ENCODE data around the gene FAM13C. TPM values are rescaled to one million over a fixed set of nuclear protein-coding genes. Genes with fewer than 3 reads are reported as not detected.

FAM13C gene
- total RNA-seq, 4 donors from 2014 or later, result 6.0 to 21.8 (median 10.5) TPM

DNA sequence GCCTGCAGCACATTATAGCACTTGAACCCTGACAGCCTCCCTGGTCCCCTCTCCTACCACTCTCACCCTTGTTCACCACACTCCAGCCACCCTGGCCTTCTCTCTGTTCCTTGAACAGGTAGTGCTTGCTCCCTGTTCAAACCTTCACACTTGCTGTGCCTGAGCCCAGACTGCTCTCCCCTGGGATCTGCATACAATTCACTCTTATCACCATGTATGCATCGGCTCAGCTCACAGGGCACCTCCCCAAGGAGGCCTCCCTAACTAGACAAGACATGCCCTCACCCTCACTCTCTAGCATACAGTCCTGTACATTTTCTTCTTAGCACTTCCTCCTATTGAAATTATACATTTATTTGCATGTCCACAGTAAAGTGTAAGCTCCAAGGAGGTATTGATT is 59.3 kb downstream of the FAM13C start:
- H3K27ac ChIP-seq, result no peak overlapping the region
- 29% methylated on average over 1 of the region's 1 CpG for WGBS

DNA sequence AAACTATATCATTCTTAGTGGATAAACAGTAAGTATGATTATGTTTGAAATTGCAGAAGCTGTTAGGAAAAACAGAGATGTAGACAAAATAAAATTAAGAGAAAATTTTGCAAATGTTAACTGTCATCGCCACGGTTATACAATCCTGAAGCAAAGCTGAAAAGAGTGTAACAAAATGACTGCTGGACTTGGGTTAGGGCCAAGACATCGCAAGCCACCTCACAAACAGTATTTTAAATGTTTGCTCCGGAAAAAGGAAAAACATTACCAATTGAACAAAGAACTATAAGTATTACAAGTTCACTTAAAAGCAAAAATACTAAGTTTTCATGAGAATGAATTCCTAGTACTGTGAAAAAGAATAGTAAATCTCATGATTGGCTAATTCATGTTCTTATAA is 60.0 kb downstream of the FAM13C start:
- no peaks in the 10 kb centered on the region for H3K36me3 ChIP-seq
- H3K9me3 ChIP-seq, result no peaks in the 10 kb centered on the region
- no peak overlapping the region for H3K4me3 ChIP-seq
- WGBS, result 82% methylated on average over 4 of the region's 4 CpGs
- no peak for DNase-seq (ENCODE audit: low spot score in 2 of 2)
- TF ChIP-seq POLR2A (IDR thresholded peaks at IDR 0.05), result no peak
- TF ChIP-seq POLR2AphosphoS5 (IDR thresholded peaks at IDR 0.05), result no peak
- TF ChIP-seq EP300 (IDR thresholded peaks at IDR 0.05), result no peak
- TF ChIP-seq, protein P1, sequence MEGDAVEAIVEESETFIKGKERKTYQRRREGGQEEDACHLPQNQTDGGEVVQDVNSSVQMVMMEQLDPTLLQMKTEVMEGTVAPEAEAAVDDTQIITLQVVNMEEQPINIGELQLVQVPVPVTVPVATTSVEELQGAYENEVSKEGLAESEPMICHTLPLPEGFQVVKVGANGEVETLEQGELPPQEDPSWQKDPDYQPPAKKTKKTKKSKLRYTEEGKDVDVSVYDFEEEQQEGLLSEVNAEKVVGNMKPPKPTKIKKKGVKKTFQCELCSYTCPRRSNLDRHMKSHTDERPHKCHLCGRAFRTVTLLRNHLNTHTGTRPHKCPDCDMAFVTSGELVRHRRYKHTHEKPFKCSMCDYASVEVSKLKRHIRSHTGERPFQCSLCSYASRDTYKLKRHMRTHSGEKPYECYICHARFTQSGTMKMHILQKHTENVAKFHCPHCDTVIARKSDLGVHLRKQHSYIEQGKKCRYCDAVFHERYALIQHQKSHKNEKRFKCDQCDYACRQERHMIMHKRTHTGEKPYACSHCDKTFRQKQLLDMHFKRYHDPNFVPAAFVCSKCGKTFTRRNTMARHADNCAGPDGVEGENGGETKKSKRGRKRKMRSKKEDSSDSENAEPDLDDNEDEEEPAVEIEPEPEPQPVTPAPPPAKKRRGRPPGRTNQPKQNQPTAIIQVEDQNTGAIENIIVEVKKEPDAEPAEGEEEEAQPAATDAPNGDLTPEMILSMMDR (IDR thresholded peaks at IDR 0.05), result no peak
- H3K27ac ChIP-seq, result no peak overlapping the region
- peaks cover 5% of the 10 kb centered on the region for H3K4me1 ChIP-seq
- H3K27me3 ChIP-seq, result no peaks in the 10 kb centered on the region

More for the DNA sequence above, 59.3 kb downstream of the FAM13C start:
- Histone ChIP-seq H3K4me1 (peaks cover 5% of the 10 kb centered on the region), H3K27me3 (no peaks in the 10 kb centered on the region), H3K4me3 (no peak overlapping the region), H3K36me3 (no peaks in the 10 kb centered on the region), H3K9me3 (no peaks in the 10 kb centered on the region)
- no peak for DNase-seq (ENCODE audit: low spot score in 2 of 2)
- no peak for TF ChIP-seq POLR2AphosphoS5 (IDR thresholded peaks at IDR 0.05)
- TF ChIP-seq POLR2A (IDR thresholded peaks at IDR 0.05), result no peak
- TF ChIP-seq, protein P1 (IDR thresholded peaks at IDR 0.05), result no peak
- no peak for TF ChIP-seq EP300 (IDR thresholded peaks at IDR 0.05)

DNA sequence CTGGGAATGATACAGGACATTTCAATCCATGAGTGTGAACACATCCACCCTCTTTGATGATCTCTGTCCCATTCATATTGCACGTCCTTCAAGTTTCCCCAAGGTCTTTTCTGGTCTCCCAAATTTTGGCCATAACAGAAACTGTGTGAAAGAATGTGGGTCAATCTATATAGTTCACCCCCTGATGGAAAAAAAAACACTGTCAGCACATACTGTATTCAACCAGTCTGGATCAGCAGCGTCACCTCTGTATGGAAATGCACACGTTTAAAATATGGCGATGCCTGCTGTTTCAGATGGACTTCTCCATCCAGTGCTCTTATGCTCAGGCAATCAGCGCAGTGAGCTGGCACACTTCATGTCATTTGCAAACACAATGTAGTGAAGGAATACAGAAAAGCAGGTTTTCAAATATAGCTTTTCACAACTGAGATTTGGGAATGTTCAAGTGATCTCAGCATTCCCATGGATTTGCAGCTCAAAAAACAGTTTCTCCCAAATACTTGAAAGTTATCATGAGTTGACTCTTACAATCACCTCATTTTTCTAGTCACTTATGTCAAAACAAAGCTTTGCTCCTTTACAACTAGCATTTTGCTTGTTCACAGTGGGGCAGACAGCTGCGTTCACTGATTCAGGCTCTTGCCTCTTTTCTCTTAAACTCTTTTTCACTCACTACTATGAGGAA is 61.1 kb downstream of the FAM13C start:
- H3K9me3 ChIP-seq, result no peaks in the 10 kb centered on the region
- H3K4me1 ChIP-seq, result peaks cover 5% of the 10 kb centered on the region
- TF ChIP-seq POLR2AphosphoS5 (IDR thresholded peaks at IDR 0.05) (no peak), POLR2A (IDR thresholded peaks at IDR 0.05) (no peak), EP300 (IDR thresholded peaks at IDR 0.05) (no peak)
- TF ChIP-seq, protein P1 (IDR thresholded peaks at IDR 0.05), result no peak
- no peaks in the 10 kb centered on the region for H3K36me3 ChIP-seq
- no peak for DNase-seq (ENCODE audit: low spot score in 2 of 2)
- WGBS, result 94% methylated on average over 6 of the region's 6 CpGs
- no peaks in the 10 kb centered on the region for H3K27me3 ChIP-seq
- no peak overlapping the region for H3K27ac ChIP-seq
- no peak overlapping the region for H3K4me3 ChIP-seq

DNA sequence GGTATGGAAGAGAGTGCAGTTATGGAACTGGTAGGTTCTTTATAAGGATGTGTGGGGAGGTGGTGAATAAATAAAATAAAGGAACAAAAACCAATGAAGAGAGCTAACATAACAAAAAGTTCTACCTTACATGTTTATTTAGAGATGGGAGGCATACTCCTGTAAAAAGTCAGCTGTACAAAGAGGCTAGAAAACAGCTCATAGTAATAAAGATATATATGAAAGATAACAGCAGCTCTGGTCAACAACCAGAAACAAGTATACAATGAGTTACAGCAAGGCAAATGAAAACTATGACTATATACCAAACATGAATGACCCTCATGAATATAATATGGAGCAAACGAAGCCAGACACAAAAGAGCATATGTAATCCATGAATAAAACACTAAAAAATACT is 62.0 kb downstream of the FAM13C start:
- H3K27me3 ChIP-seq, result no peaks in the 10 kb centered on the region
- no peaks in the 10 kb centered on the region for H3K36me3 ChIP-seq
- no peaks in the 10 kb centered on the region for H3K9me3 ChIP-seq
- no peak overlapping the region for H3K27ac ChIP-seq
- 68% methylated on average over 1 of the region's 1 CpG for WGBS
- H3K4me1 ChIP-seq, result peaks cover 5% of the 10 kb centered on the region
- TF ChIP-seq, protein P1 (IDR thresholded peaks at IDR 0.05), result no peak
- no peak for TF ChIP-seq POLR2AphosphoS5 (IDR thresholded peaks at IDR 0.05)
- TF ChIP-seq POLR2A (IDR thresholded peaks at IDR 0.05), result no peak
- TF ChIP-seq EP300 (IDR thresholded peaks at IDR 0.05), result no peak
- DNase-seq (ENCODE audit: low spot score in 2 of 2), result no peak
- no peak overlapping the region for H3K4me3 ChIP-seq

DNA sequence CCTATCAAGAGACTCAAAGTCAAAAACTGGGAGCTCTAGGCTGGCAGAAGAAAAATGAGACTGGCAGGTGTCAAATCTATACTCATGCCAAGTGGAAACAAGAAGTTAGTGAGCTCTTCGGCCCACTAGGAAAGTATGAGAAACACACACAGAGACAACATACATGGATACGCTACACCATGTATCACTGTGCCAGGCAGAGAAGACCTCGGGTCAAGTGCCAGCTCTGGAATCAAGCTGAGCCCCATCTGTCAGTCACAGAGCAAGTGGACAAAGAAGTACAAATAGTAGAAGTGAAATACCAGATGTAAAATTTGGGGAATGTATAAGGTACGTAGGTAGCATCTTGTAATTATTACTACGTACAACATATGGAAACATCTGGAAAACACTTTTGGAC is 62.4 kb downstream of the FAM13C start:
- no peak overlapping the region for H3K27ac ChIP-seq
- WGBS, result 76% methylated on average over 5 of the region's 5 CpGs

More for the DNA sequence above, 62.4 kb downstream of the FAM13C start:
- Histone ChIP-seq H3K4me1 (peaks cover 5% of the 10 kb centered on the region), H3K9me3 (no peaks in the 10 kb centered on the region), H3K4me3 (no peak overlapping the region), H3K27me3 (no peaks in the 10 kb centered on the region), H3K36me3 (no peaks in the 10 kb centered on the region)
- DNase-seq (ENCODE audit: low spot score in 2 of 2), result no peak
- no peak for TF ChIP-seq POLR2A (IDR thresholded peaks at IDR 0.05)
- no peak for TF ChIP-seq POLR2AphosphoS5 (IDR thresholded peaks at IDR 0.05)
- no peak for TF ChIP-seq EP300 (IDR thresholded peaks at IDR 0.05)
- TF ChIP-seq, protein P1 (IDR thresholded peaks at IDR 0.05), result no peak
